ENCODE measurements around the gene DPH7.
"Not testable (repeated sequence)": the region's sequence is repeated elsewhere in the genome, so short reads cannot be mapped to it uniquely, and the experiment has no call there.

Gene DPH7

DNA sequence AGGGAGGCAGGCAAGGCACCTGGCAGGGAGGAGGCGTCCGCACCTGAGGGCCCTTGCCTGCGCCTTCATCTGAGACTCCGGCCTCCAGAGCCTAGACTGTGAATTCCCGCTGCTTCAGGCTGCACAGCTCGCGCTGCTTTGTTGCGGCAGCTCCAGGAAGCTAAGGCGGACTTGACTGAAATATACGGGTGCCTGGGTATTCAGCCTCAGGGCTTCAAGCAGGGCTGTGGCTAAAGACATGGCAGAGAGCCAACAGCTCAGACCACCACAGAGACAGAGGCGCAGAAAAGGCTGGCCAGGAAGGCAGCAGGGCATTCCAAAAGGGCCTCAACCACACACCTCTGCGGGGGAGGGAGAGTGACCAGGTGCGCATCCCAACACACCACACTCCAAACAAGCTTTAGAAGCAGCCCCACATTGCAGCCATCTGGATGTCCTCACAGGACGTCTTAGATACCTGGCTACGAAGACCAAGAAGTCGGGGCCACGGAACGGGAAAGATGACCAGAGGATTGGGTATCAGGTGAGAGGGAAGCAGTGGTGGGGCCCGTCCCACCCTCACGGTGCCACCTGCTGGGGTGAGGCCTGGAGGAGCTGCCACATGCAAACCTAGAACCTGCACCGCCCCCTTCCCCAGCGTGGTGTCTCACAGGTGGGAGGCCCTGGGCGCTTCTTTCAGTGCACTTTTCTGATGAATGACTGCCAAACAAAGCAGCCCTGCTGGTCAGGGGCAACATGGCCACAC, 1.7 kb upstream of the DPH7 start:
- peak in 1 of 2 experiments; percentile 27 for DNase-seq

DNA sequence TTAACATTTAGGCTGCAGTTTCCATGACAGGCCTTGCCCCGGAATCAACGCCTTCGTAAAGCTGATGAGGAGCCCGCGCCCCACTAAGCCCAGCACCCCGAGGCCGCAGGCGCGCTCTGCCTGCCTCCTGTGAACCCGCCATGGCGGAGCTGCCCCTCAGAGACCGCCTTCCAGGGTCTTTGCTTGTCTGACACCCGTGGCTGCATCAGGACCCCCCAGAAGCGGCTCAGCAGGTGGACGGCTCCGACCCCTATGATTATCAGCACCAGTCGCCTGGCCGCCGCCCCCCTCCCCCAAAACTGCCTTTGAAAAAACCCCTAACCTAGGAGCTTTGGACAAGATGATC, 507 bp upstream of the DPH7 start:
- no peak for DNase-seq

- no peak for DNase-seq
These were observed 2.9 kb downstream of the DPH7 start for GRCh38 chr9:137575716-137576411.

DNA sequence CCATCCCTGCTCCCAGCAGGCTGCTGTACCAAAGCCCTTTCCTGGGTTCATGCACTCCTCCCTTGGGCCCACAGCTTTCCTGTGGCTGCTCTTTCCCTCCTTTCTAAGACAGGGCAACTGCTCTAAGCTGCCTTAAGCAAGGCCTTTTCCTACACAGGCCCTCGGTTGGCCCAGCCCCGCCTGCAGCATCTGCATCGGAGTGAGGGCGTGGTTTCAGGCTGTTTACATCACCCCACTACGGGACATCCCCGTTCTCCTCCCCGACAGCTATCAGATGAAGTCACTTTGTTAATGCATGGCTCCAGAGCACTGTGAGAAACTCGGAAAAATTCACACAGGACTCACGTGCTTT, 3.4 kb downstream of the DPH7 start:
- DNase-seq, result no peak

- no peak for DNase-seq
These were observed 4.5 kb downstream of the DPH7 start for GRCh38 chr9:137574192-137574591.

DNA sequence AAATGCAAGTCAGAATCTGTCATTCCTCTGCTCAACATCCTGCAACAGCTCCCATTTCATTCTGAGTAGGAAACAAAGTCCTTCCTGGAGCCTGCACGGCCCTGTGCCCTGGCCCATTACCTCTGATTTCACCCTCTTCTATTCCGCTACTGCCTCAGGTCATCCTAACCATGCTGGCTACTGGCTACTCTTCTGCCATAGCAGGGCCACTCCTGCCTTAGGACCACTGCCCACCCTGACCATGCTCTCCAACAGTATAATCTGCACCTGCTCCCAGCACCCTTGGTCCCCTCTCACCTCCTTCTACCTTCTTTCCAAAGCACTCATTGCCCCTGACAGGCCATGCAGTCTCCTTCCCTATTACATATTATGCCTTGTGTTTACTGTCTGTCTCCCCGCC, 8.2 kb downstream of the DPH7 start:
- no peak for DNase-seq

DNA sequence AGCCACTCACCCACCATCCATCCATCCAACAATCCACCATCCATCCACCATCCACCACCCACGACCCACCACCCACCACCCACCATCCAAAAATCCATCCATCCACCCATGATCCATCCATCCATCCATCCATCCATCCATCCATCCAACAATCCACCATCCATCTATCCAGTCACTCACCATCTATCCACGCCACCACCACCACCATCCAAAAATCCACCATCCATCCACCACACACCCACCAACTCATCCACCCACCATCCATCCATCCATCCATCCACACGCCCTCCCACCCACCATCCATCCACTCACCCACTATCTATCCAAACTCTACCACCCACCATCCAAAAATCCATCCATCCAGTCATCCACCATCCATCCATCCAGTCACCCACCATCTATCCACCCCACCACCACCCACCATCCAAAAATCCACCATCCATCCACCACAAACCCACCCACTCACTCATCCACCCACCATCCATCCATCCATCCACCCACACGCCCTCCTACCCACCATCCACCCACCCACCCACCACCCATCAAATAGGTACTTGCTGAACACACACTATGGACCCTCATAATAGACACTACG, 9.0 kb downstream of the DPH7 start:
- DNase-seq, result no peak

DNA sequence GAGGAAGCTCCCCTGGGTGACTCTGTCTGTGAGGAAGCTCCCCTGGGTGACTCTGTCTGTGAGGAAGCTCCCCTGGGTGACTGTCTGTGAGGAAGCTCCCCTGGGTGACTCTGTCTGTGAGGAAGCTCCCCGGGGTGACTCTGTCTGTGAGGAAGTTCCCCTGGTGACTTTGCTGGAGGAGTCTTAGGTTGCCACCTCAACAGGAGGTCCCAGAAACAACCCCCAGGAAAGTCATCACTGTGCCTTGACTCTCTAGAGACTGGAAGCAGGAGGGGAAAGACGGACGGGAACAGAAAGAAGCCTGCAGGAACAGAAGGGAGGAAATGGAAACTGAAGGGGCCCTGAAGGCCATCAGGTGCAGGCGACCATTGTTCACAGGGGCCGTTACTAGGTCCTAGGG, 10.3 kb downstream of the DPH7 start:
- not testable (repeated sequence) for DNase-seq

- no peak for DNase-seq
These were observed 13.8 kb downstream of the DPH7 start for GRCh38 chr9:137564817-137565411.

DNA sequence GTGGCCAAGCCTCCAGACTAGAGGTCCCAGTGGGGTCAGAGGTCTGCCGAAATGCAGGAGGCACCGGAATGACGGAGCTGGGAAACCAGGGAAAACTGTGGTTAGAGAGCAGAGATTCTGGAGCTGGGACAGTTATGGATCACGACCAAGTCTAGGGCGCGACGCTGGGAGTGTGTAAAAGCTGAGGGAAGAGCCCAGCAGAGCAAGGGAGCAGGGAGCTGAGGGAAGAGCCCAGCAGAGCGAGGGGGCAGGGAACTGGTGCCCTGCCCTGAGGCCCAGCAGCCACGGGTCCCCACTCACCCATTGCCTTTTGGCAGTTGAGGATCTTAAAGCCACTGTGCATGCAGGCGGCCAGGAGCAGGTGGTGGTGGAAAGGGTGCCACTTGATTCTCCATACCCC, 14.6 kb downstream of the DPH7 start:
- DNase-seq, result no peak

DNA sequence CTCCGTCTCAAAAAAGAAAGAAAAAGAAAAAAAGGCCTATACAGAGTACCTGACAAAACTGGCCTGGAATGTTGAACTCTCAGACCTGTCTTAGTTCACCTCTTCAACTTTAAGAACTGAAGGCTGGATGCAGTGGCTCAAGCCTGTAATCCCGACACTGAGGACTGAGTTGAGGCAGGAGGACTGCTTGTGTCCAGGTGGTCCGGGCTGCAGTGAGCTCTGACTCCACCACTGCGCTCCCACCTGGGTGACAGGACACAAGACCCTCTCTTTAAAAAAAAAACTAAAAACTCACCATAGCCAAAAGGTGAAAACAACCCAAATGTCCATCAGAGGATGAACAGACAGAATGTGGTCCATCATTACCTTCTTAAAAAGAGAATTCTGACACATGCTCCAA, 20.6 kb downstream of the DPH7 start:
- DNase-seq, result no peak

GRCh38 chr9:137556069-137556838, 22.5 kb downstream of the DPH7 start:
- no peak for DNase-seq

- no peak for DNase-seq
These were observed 23.5 kb downstream of the DPH7 start for GRCh38 chr9:137555179-137555578.

DNA sequence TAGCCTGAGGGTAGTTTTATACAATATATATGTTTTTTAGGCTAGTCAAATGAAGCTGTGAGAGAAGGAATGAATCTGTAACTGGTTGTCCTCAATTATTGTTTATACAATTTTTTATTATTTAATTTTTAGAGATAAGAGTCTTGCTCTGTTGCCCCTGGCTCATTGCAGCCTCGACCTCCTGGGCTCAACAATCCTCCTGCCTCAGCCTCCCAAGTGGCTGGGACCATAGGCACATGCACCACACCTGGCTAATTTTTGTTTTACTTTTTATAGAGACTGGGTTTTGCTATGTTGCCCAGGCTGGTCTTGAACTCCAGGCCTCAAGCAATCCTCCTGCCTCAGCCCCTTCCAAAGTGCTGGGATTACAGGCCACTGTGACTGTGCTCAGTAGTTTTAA, 24.4 kb downstream of the DPH7 start:
- DNase-seq, result no peak

GRCh38 chr9:137553654-137554053, 25.1 kb downstream of the DPH7 start:
- DNase-seq, result not testable (repeated sequence)

GRCh38 chr9:137552022-137552768, 26.5 kb downstream of the DPH7 start:
- peak in 1 of 2 experiments; percentile 15 for DNase-seq

- peak; percentile 90 for DNase-seq
These were observed 27.3 kb downstream of the DPH7 start, which contains the start of gene MRPL41 for GRCh38 chr9:137551264-137552021. TSS of gene MRPL41 (plus strand) at chr9:137551879. CDS start at chr9:137552082, 203 bp downstream.

DNA sequence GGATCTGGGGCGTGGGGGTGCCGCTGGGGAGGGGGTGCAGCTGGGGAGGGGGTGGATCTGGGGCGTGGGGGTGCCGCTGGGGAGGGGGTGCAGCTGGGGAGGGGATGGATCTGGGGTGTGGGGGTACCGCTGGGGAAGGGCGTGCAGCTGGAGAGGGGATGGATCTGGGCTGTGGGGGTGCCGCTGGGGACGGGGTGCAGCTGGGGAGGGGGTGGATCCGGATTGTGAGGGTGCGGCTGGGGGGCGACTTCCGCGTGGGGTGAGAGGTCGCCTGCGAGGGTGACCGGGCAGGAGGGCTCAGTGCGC, 27.8 kb downstream of the DPH7 start:
- not testable (repeated sequence) for DNase-seq

- DNase-seq, result peak; percentile 75 to 81
These were observed 28.5 kb downstream of the DPH7 start, which contains the start of gene PNPLA7 for GRCh38 chr9:137550231-137550621. TSS of gene PNPLA7 (minus strand) at chr9:137550402. CDS start at chr9:137550197, 205 bp downstream.

- DNase-seq, result no peak
These were observed 30.8 kb downstream of the DPH7 start for GRCh38 chr9:137547687-137548543.

DNA sequence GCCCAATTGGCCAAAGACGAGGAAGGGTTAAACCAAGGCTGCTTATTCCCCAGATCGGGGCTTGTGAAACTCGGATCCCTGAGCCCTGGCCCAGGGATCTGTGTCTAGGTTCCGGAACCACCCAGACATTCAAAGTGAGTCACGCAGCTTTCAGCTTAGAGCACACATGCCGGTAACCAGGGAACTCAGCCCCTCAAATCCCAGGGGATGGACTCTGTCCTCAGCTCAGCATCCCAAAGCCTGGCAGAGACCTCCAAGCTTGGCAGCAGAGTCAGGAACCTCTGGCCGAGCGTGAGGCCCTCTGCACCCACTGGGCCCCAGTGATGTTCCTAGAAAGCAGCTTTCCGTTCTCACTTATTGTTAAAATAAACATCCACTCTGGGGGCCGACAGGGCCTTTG, 33.6 kb downstream of the DPH7 start:
- DNase-seq, result no peak

Data from NCI-H2081 (cell line).